Measurements from ENCODE around the gene GH2. TPM values are rescaled to one million over a fixed set of nuclear protein-coding genes. Genes with fewer than 3 reads are reported as not detected.
A peak's percentile ranks its signal among the peaks of the same experiment; 100 is the strongest.
"Not testable (repeated sequence)": the region's sequence is repeated elsewhere in the genome, so short reads cannot be mapped to it uniquely, and the experiment has no call there.

Gene GH2
- total RNA-seq, 1 donor from 2014 or later = not detected

DNA sequence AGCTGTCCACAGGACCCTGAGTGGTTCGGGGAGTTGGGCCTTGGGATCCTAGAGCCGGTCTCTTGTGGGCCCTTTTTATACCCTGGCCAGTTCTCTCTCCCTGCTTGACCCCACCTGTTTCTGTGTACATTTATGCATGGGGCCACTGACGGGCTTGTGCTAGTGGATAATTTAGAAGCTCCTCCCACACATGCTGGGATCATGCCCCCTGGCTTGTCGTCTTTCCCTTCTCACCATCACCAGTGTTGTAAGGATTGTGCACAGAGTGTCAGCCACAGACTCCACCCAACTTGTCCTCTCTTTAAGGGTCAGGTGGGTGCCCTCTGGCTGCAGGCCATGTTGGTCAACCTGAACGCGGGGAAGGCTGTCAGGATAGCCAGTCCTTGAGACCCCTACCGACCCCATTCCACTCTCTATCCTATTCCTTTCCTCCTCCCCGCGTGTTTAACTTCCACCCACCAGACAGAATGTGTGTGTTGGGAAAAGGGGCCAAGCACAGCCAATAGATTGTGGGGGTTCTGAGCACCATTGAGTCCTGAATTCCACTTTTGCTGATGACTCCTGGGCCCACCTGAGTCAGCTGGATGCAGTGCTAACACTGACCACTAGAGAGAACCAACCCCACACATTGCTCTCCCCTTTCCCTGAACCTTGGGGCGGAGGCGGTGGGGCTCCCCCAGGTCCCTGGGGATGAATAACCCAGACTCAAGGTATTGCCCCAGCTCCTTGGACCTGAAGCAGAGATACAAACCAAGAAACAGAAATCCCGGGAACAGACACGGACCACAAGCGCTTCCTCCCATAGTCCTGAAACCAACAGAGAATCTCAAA is 15.0 kb upstream of the GH2 start, which contains the start of gene CSH1:
Gene CSH1 (minus strand): TSS at position 51 of the 831 bp plus-strand sequence. CDS start 63 bp downstream, outside the sequence.
- intact Hi-C loops (cut with DNase I); H3K36me3 ChIP-seq; H3K9me3 ChIP-seq; ATAC-seq; H3K27ac ChIP-seq; H3K4me3 ChIP-seq; H3K4me1 ChIP-seq; DNase-seq; H3K27me3 ChIP-seq (ENCODE audit: low read depth): not testable (repeated sequence)

DNA sequence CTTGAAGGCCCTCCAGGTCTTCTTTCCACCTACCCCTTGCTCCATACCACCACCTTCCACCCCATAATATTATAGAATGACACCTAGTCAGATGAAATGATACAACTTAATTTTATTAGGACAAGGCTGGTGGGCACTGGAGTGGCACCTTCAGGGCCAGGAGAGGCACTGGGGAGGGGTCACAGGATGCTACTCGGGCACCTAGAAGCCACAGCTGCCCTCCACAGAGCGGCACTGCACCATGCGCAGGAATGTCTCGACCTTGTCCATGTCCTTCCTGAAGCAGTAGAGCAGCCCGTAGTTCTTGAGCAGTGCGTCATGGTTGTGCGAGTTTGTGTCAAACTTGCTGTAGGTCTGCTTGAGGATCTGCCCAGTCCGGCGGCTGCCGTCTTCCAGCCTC is 13.1 kb upstream of the GH2 start:
- H3K4me1 ChIP-seq = not testable (repeated sequence)

DNA sequence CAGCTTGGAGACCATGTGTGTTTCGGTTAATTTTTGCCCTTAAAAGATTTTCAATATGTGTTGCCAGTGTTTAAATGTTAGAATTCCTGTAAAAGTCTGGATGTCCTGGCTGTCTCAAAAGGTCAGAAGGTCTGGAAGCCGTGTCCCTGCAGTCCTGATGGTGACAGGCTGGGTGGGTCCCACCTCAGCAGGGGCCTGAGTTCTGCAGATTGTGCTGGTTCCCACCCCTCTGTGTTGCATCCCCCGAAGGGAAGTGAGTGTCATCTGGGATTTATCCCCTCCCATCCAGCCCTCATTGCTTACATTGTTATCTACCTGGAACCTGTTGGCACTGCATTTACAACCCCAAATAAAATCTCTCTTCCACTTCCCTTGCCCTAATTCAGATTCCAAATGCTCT is 12.3 kb upstream of the GH2 start:
- DNase-seq; intact Hi-C loops (cut with DNase I): not testable (repeated sequence)

More for the DNA sequence above, 13.1 kb upstream of the GH2 start:
- H3K4me3 ChIP-seq; intact Hi-C loops (cut with DNase I); H3K27me3 ChIP-seq (ENCODE audit: low read depth); ATAC-seq; H3K9me3 ChIP-seq; H3K27ac ChIP-seq; DNase-seq; H3K36me3 ChIP-seq: not testable (repeated sequence)

DNA sequence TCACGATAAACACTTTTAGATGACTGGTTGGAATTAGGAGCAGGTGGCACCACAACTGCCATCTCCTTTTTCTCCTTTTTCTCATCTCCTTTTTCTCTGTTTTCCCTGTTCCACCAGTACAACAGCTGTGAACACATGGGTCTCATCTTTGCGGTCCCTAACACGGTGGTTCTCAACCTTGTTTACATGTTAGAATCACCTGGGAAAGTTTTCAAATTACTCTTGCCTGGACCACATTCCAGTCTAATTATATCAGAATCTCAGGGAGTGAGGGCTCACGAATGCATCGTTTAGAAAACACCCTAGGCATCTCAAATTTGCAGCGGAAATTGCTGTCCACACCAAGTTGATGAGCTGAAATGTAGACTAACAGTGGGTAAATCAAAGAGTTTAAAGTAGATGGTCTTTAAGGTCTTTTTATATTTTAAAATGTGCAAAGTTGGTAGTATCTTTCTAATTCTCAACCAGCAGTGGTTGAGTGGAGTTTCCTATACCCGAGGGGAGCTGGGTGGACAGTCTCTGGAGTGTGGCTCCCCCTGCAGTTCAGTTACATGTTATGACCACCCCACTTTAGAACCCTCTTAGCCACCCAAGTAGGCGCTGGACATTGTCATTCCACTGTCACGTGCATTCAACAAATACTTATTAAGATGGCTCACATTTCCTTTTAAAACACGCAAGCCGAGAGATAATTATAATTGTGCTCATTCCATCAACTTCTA is 10.7 kb upstream of the GH2 start:
- H3K9me3 ChIP-seq; H3K4me3 ChIP-seq; H3K27ac ChIP-seq; DNase-seq; intact Hi-C loops (cut with DNase I); H3K36me3 ChIP-seq; H3K4me1 ChIP-seq; ATAC-seq; H3K27me3 ChIP-seq (ENCODE audit: low read depth): not testable (repeated sequence)

More for the DNA sequence above, 12.3 kb upstream of the GH2 start:
- H3K9me3 ChIP-seq; H3K36me3 ChIP-seq; H3K4me3 ChIP-seq; H3K27ac ChIP-seq; H3K27me3 ChIP-seq (ENCODE audit: low read depth); H3K4me1 ChIP-seq; ATAC-seq: not testable (repeated sequence)

- H3K36me3 ChIP-seq; H3K27me3 ChIP-seq (ENCODE audit: low read depth); H3K27ac ChIP-seq; H3K4me3 ChIP-seq; H3K9me3 ChIP-seq; intact Hi-C loops (cut with DNase I); H3K4me1 ChIP-seq; DNase-seq: not testable (repeated sequence)
- peak; percentile 63 to 73 for ATAC-seq
- TF ChIP-seq, protein P1, sequence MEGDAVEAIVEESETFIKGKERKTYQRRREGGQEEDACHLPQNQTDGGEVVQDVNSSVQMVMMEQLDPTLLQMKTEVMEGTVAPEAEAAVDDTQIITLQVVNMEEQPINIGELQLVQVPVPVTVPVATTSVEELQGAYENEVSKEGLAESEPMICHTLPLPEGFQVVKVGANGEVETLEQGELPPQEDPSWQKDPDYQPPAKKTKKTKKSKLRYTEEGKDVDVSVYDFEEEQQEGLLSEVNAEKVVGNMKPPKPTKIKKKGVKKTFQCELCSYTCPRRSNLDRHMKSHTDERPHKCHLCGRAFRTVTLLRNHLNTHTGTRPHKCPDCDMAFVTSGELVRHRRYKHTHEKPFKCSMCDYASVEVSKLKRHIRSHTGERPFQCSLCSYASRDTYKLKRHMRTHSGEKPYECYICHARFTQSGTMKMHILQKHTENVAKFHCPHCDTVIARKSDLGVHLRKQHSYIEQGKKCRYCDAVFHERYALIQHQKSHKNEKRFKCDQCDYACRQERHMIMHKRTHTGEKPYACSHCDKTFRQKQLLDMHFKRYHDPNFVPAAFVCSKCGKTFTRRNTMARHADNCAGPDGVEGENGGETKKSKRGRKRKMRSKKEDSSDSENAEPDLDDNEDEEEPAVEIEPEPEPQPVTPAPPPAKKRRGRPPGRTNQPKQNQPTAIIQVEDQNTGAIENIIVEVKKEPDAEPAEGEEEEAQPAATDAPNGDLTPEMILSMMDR (IDR thresholded peaks at IDR 0.05) = peak; percentile 46
Observed at GRCh38 chr17:63889026-63889848, 7.5 kb upstream of the GH2 start.

DNA sequence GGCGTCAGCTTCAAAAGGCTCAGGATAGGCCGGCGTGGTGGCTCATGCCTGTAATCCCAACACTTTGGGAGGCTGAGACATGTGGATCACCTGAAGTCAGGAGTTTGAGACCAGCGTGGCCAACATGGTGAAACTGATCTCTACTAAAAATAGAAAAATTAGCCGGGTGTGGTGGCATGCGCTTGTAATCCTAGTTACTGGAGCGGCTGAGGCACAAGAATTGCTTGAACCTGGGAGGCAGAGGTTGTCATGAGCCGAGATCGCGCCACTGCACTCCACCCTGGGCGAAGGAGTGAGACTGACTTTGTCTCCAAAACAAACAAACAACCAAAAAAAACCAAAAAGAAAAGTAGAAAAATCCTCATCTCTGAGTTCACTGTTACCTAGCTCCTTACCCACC is 3.4 kb upstream of the GH2 start:
- H3K4me3 ChIP-seq; H3K9me3 ChIP-seq; DNase-seq; H3K27me3 ChIP-seq (ENCODE audit: low read depth); intact Hi-C loops (cut with DNase I); H3K4me1 ChIP-seq; ATAC-seq; H3K36me3 ChIP-seq; H3K27ac ChIP-seq: not testable (repeated sequence)

DNA sequence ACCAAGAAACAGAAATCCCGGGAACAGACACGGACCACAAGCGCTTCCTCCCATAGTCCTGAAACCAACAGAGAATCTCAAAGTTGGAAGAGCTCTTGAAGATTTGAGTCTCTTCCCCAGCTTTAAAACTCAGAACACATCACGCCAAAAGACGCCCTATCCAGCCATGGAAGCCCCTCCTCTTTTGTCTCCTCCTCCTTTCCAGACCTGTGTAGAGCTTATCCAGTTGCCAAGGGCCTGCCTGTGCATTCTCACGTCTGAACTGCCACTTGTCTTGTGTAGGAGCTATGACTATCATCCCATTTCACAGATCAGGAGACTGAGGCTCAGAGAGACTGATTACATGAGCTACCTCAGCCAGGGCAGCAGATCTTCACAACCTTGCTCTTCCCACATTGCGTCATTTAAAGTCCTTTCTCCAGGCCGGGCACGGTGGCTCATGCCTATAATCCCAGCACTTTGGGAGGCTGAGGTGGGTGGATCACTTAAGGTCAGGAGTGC is 932 bp upstream of the GH2 start:
- H3K27ac ChIP-seq; H3K9me3 ChIP-seq; DNase-seq; ATAC-seq; H3K27me3 ChIP-seq (ENCODE audit: low read depth); H3K36me3 ChIP-seq; H3K4me1 ChIP-seq; intact Hi-C loops (cut with DNase I); H3K4me3 ChIP-seq: not testable (repeated sequence)

GRCh38 chr17:63881337-63881736 is 407 bp downstream of the GH2 start:
- H3K27me3 ChIP-seq (ENCODE audit: low read depth); H3K9me3 ChIP-seq; ATAC-seq; H3K4me3 ChIP-seq; DNase-seq; H3K36me3 ChIP-seq; H3K4me1 ChIP-seq; intact Hi-C loops (cut with DNase I); H3K27ac ChIP-seq: not testable (repeated sequence)

All from lower lobe of right lung (tissue), 2 donors.